Left forelimb (tissue), 1 donor: ENCODE measurements around the gene HFE.
"Not testable (repeated sequence)": the region's sequence is repeated elsewhere in the genome, so short reads cannot be mapped to it uniquely, and the experiment has no call there.

Experiments used
- DNase-seq: peaks from one replicate; pipeline ENCODE4 v3.0.0-alpha.2; 2018; ENCODE audit warnings: low spot score

The HFE gene

GRCh38 chr6:26113570-26113969 lies 26.3 kb downstream of the HFE start:
- no peak for DNase-seq

GRCh38 chr6:26115226-26115625 lies 28.0 kb downstream of the HFE start:
- DNase-seq = no peak

DNA sequence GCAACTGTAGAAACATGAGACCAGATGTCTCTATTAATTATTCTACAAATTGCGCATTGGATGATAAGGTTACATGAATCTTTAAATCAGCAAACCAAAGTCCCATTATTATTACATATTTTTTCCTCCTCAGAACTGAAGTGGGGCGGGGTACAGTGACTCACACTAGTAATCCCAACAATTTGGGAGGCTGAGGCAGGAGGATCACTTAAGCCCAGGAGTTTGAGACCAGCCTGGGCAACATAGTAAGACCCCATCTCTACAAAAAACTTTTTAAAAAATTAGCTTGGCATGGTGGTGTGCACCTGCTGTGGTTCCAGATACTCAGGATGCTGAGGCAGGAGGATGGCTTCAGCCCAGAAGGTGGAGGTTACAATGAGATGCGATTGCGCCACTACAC lies 29.0 kb downstream of the HFE start:
- no peak for DNase-seq

DNA sequence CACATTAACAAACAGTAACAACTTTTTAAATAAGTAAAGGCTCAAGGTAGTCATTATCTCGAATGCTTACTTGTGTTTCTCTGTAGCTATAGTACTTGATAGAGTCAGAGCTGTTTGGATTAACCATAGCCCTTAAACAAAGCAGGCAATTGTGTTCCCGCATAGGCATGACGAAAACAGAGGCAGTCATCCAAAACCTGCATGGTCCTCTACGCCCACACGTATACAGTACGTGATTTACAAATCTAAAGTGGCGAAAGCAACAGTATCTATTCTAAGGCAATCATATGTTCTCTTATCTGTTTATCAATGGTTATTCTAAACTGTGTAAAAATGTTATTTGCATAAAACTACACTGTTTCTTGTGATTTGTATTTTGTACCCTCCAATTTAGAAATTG lies 31.8 kb downstream of the HFE start:
- DNase-seq = no peak

DNA sequence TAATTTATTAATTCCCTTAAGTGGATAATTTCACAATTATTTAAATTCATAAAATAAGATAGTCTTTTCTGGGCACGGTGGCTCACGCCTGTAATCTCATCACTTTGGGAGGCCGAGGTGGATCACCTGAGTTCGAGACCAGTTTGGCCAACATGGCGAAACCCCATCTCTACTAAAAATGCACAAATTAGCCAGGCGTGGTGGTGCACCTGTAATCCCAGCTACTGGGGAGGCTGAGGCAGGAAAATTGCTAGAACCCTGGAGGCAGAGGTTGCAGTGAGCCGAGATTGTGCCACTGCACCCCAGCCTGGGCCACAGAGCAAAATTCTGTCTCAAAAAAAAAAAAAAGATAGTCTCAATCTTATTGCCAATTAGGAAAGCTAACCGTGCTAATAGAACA lies 32.9 kb downstream of the HFE start:
- not testable (repeated sequence) for DNase-seq

DNA sequence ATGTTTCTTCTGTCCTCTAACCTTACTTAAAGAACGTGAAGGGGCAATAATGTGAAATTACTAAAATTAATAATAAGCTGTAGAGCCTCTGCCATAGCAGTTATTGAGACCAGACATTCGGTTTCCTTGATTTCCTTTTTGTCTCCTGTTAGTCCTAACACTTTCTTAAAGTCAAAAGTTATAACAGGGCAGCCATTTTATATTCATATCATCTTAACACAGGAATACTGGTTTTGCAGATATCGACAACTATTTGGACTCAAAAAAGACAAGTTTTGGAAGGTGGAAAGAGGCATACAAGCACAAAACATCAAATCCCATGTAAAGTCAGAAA lies 33.5 kb downstream of the HFE start:
- DNase-seq = no peak

DNA sequence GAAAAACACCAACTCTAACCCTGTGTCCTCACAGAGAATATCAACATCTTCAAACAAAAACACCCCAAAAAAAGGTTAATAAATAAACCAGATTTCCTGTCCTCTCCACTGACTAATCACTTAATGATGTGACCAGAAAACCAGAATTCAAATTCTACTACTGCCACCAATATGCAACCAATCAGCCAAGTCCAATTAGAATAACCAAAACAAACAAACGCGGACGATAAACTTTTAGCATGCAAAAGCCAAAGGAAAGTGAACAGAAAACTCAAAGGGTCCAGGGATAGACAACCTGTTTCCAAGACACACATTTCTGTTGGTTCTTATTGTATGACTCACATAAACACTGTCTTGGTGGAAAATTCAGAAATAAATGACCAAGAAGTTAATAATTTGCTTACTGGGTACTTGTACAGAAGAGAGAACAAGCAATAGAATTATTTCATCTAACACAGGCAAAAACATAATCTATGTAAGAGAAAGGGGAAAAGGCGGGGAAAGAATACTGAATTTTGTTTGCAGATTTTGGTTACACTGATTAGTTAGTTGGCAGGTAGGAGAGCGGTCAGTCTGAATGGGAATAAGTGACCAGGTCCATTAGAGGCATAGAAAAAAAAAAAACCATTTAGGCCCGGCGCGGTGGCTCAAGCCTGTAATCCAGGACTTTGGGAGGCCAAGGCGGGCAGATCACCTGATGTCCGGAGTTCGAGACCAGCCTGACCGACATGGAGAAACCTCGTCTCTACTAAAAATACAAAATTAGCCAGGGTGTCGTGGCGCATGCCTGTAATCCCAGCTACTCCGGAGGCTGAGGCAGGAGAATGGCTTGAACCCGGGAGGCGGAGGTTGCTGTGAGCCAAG lies 34.1 kb downstream of the HFE start:
- DNase-seq = no peak

- DNase-seq = no peak
Measured at GRCh38 chr6:26122005-26122388, 34.8 kb downstream of the HFE start.

- DNase-seq = no peak
Measured at GRCh38 chr6:26122402-26122792, 35.2 kb downstream of the HFE start.

DNA sequence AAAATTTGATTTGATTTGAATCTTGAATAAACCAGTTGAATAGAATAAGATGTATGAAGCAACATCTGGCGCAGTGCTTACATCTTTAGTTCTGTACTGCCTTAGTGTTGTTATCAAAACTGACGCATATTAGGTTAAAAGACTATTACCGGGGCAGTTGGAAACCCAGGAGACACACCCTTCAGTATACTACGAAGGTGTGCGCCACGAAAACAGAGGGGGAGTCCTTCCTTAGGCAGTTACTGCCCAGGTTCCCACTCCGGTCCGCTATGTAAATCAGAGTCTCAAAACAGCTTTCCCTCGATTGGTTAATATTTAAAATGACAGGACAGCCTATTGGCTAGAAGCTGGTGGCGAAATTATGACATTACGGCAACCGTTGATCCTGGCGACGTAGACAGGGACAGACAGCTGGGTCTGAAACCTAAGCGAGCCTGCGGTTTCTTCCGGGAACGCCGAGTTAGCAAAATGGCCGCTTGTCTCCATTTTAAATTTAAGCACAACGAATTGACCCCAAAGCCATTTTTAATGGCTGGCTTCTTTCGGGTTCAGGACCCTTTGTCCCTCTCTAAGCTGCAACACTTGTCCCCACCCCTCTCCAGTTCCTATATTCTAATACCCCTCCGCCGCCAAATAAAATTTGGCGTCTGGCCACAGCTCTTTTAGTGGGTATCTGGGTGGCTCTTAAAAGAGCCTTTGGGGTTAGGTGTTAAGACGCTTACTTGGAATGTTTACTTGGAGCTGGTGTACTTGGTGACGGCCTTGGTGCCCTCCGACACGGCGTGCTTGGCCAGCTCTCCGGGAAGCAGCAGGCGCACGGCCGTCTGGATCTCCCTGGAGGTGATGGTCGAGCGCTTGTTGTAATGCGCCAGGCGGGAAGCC lies 35.8 kb downstream of the HFE start:
- peak; percentile 90 for DNase-seq

DNA sequence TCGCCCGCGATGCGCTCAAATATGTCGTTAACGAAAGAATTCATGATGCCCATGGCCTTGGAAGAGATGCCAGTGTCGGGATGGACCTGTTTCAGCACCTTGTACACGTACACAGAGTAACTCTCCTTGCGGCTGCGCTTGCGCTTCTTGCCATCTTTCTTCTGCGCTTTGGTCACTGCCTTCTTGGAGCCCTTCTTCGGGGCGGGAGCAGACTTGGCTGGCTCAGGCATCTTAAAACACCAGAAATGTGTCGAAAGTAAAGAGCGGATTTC lies 36.4 kb downstream of the HFE start:
- peak; percentile 91 for DNase-seq

GRCh38 chr6:26123947-26124780 lies 36.9 kb downstream of the HFE start:
- DNase-seq = peak; percentile 86

- DNase-seq = peak; percentile 66
Measured at GRCh38 chr6:26124781-26125685, 37.8 kb downstream of the HFE start.

- no peak for DNase-seq
Measured at GRCh38 chr6:26126394-26127235, 39.4 kb downstream of the HFE start.

GRCh38 chr6:26128013-26128771 lies 41.0 kb downstream of the HFE start:
- DNase-seq = no peak

- DNase-seq = no peak
Measured at GRCh38 chr6:26129656-26130055, 42.4 kb downstream of the HFE start.

DNA sequence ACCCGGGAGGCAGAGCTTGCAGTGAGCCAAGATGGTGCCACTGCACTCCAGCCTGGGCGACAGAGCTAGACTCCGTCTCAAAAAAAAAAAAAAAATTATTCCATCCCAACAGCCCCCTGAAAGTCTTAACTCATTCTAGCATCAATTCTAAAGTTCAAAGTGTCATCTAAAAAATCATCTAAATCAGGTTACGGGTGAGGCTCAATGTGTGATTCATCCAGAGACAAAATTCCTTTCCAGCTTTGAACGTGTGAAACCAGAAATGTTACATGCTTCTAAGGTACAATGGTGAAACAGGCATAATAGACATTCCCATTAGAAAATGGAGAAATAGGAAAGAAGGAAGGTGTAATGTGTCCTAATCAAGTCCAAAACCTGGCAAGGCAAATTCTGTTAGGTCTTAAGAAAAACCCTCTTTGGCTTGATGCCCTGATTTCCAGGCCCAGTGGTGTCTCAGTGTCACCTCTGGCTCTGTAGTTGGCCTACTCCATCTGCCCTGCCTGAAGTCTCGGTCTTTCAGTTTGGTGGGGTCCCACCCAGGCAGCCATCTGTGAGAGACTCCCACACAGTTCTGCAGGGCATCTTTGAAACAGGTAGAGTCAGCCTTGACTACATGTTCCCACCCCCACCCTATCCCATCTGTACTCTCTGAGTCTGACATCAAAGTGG lies 43.5 kb downstream of the HFE start:
- DNase-seq = no peak

- DNase-seq = no peak
Measured at GRCh38 chr6:26131618-26132017, 44.4 kb downstream of the HFE start.

- DNase-seq = no peak
Measured at GRCh38 chr6:26133730-26134129, 46.5 kb downstream of the HFE start.
